RPMI8226 (cell line): Measurements from ENCODE around the gene LAMTOR5.
"Not testable (repeated sequence)": the region's sequence is repeated elsewhere in the genome, so short reads cannot be mapped to it uniquely, and the experiment has no call there.

Source experiments
- DNase-seq: peaks from one replicate; pipeline ENCODE4 v3.0.0-alpha.2; 2015

Gene LAMTOR5

GRCh38 chr1:110425612-110426152, 18.2 kb upstream of the LAMTOR5 start:
- DNase-seq: no peak

DNA sequence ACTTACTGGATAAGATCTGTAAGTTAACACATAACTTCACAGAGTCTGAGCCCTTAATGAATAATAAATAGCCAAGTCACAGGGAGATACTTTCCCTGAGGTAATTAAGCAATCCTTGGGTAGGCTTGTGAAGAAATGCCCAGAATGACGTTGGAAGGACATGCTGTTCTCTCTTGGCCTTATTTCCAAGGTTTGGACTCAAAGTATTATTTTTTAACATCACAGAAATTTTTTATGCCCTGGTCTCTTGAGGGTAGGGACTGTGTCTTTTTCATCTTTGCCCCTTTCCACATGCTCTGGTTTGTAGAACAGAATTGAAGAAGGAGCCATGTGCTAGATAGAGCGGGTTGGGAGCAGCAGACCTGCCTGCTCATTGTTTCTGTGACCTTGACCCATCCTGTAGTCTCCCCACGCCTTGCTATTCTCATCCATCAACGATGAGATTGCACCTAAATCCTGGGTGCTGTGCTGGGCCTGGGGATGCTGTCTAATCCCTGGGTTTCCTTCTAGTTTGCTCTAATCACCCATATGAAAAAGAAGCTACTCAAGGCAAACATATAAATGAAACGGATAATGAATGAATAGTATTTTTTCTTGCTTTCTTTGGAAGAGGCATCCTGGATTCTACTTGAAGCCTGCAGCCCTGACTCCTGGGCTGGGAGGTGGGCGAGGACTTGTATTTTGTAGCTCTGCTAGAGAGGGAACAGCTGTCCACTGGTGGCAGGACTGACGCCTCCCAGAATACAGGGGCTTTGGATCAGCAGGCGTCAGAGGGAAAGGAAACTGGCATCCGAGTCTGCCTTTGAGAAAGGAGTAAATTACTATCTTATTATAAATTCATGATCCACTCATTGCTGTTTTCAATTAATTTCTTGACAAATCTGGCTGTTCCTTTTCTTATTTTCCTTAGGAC, 17.5 kb upstream of the LAMTOR5 start:
- DNase-seq: no peak

DNA sequence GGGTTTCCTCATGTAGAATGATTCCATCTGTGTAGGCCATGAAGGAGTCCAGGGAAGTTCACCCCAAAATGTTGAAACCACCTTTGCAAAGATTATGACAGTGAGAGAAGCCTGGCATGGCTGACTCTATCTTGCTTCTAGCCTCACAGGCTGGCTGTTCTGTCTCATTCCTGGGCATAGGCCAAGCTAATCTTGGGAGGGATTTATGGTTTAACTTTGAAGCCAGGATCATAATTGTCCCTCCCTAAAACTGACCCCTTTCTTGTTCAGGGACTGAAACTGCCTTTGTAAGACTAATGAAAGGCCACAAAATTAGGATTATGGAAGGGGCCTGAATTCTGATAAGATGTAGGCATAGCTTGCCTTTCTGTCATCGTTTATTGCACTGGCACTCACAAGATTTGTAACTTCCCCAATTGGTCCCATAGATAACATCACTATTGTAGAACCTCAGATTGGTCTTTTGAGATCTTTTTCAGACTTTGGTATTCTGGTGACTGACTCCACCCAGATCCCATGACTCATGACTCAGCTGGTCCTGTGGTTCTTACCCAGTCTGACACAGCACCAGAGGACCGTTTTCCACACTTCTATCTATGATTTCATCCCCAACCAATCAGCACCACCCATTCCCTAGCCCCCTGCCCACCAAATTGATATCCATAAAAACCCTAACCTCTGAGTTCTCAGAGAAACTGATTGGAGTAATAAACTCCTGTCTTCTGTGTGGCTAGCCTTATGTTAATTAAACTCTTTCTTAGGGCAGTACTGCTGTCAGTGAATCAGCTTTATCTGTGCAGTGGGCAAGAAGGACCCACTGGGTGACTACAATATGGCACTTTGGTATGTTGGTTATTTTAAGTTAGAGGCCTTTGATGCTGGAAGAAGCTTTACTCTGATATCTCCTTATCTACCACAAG, 13.6 kb upstream of the LAMTOR5 start:
- no peak for DNase-seq

GRCh38 chr1:110420023-110420662, 12.6 kb upstream of the LAMTOR5 start:
- no peak for DNase-seq

DNA sequence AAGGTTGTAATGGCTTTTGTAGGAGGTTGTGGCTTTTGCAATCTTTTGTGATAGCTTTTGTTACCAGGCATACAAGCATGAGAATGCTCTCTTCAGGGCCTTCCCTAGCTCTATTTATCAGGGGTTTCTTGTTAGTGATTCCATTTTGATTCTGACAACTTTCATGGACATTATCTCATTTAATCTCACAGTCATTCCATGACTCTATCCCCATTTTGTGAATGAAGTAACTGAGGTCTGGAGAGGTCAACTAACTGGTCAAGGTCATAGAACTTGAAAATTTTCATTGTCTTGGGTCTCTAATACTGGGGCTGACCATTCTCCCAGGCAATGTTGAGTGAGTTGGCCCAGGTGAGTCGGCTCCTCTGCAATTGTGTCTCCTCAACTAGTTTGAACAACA, 11.2 kb upstream of the LAMTOR5 start:
- DNase-seq: no peak

- DNase-seq: not testable (repeated sequence)
Measured at GRCh38 chr1:110413045-110413444, 5.6 kb upstream of the LAMTOR5 start.

DNA sequence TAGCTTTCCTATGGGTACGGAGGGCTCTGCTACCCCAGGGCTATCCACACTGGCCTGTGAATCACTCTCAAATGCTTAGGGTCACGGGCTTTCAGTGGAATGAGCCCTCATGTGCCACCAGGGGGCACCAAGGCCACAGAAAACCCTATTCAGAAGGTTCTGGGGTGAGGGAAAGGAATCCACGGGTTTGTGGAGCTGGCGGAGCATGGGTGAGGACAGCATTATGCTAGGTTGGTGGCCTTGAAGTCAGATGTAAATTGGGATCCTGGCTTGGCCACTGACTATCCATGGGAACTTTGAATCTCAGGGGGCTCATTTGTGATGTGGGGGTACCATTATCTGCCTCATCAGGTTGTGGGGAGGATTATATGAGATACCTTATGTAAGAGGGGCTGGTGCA, 5.1 kb upstream of the LAMTOR5 start:
- peak; percentile 70 for DNase-seq

- no peak for DNase-seq
Measured at GRCh38 chr1:110411173-110411735, 3.8 kb upstream of the LAMTOR5 start.

DNA sequence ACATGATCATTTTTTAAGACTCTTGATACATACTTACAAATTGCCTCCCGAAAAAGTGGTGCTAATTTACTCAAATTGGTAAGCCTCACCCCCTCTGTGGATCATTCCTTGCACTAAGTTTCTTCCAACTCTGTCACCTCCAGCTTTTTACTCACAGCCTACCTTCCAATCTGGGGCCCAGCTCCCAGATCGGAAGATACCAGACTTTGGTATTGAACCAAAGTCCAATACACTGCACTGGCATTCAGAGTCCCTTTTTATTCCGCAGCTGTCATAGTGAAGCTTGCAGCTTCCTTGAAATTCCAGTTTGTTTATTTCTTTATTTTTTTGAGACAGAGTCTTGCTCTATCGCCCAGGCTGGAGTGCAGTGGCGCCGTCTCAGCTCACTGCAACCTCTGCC, 1.8 kb upstream of the LAMTOR5 start:
- no peak for DNase-seq

- no peak for DNase-seq
Measured at GRCh38 chr1:110408488-110408887, 994 bp upstream of the LAMTOR5 start.

DNA sequence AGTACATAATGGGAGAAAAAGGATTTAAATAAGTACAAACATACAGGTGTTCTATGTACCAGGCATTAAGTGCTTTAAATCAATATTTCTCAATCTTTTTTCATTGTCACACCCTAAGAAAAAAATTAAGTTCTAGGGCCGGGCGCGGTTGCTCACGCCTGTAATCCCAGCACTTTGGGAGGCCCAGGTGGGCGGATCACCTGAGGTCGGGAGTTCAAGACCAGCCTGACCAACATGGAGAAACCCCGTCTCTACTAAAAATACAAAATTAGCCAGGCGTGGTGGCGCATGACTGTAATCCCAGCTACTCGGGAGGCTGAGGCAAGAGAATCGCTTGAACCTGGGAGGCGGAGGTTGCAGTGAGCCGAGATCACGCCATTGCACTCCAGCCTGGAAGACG, 1.1 kb downstream of the LAMTOR5 start:
- not testable (repeated sequence) for DNase-seq

DNA sequence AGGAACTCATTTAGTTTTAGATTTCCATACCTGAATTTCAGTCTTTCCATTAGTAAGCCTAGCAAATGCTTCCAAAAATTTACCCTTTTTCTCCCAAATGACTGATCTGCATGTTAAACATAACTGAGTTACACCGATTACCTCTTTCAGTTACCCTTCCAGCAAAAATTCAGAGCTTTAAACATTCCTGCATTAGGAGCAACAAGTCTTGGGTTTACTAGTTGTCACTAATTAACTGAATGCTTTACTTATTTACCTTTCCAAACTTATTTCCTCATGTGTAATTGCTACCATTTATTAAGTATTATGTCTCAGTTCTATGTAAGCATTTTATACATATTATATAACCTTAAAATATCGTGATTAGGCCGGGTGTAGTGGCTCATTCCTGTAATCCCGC, 3.1 kb downstream of the LAMTOR5 start:
- no peak for DNase-seq

DNA sequence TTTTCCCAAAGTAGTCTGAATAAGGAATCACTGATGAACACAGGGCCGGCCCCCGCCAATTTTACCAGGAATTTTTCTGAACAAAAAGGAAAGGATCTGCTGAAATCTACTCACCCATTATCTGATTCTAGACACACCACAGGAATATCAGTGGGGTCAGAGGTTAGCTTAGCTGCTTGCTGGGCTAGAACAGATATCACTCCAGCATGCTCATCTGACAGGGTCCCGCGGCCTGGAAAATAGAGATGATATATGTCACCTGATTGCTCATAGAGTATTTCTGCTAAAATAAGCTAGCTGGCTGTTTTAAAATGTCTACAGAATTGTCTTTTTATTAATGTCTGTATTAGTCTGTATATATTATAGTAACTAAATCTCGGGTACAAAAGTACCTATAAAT, 3.7 kb downstream of the LAMTOR5 start:
- no peak for DNase-seq

- DNase-seq: not testable (repeated sequence)
Measured at GRCh38 chr1:110396259-110396958, 11.1 kb downstream of the LAMTOR5 start.

DNA sequence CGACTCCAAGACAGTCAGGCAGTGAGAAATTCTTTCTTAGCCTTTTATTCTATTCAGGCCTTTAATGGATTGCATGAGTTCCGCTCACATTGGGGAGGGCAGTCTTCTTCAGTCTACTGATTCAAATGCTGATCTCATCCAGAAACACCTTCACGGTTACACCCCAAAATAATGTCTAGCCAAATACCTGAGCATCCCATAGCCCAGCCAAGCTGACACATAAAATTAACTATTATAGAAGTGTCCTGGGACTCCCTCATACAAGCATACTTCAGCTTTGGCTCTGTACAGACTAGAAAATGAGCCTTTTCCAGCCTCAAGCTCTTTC, 13.0 kb downstream of the LAMTOR5 start:
- no peak for DNase-seq

- no peak for DNase-seq
Measured at GRCh38 chr1:110393691-110394492, 13.6 kb downstream of the LAMTOR5 start.

GRCh38 chr1:110393286-110393685, 14.2 kb downstream of the LAMTOR5 start:
- no peak for DNase-seq

- no peak for DNase-seq
Measured at GRCh38 chr1:110390692-110391245, 16.7 kb downstream of the LAMTOR5 start, which contains the start of gene SLC16A4. SLC16A4 (minus strand) TSS chr1:110391026; CDS start chr1:110389323, 1,703 bp downstream.

- DNase-seq: no peak
Measured at GRCh38 chr1:110390096-110390495, 17.4 kb downstream of the LAMTOR5 start.

DNA sequence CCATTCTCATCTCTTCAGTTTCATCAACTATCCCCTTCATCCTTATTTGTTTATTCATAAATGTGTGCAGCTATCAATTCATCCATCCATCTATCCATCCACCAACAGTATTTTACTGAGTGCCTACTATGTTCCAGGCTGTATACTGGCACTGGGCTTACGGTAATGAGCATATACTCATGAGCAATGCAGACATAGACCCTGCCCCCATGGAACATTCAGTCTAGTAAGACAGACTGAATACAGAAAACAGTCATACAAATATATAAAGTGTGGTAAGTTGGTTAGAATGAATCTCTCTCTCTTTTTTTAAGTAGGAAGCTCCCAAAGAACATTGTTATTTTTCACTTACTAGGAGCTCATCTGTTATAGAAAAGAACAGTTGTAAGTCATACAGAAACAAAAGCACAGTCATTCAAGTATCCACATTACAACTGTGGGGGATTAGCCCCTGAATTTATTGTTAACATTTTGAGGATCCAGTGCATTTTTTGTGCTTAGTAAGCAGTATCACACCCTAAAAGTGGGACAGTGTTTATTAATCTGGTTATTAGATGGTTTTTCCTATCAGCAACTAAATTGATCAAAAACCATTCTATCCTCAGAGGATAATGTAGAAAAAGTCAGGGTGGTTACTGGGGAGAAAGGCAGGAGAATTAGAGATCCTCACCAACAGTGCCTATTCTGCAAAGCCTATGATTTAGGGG, 20.3 kb downstream of the LAMTOR5 start:
- DNase-seq: no peak
